ENCODE data around the gene KRTAP17-1.

The KRTAP17-1 gene

GRCh38 chr17:41322094-41322902 lies 6.8 kb upstream of the KRTAP17-1 start:
- peaks cover 8% of the 10 kb centered on the region; the same call in 1 of the 2 replicates for H3K9me3 ChIP-seq (ENCODE audit: control insufficient read depth, insufficient read depth, low read length)
- no peak overlapping the region for H3K4me3 ChIP-seq (ENCODE audit: low read depth, low read length)
- no peak overlapping the region for H3K27ac ChIP-seq (ENCODE audit: low read depth, low read length)
- H3K36me3 ChIP-seq (ENCODE audit: control insufficient read depth, insufficient read depth, low read length), result no peaks in the 10 kb centered on the region
- H3K27me3 ChIP-seq (ENCODE audit: control insufficient read depth, insufficient read depth, low read length), result no peaks in the 10 kb centered on the region
- H3K9ac ChIP-seq (ENCODE audit: low read depth, low read length), result no peak overlapping the region
- no peaks in the 10 kb centered on the region for H3K4me1 ChIP-seq (ENCODE audit: control insufficient read depth, insufficient read depth, low read length)

- Histone ChIP-seq H3K27ac (ENCODE audit: low read depth, low read length) (no peak overlapping the region), H3K9ac (ENCODE audit: low read depth, low read length) (no peak overlapping the region), H3K9me3 (ENCODE audit: control insufficient read depth, insufficient read depth, low read length) (peaks cover 8% of the 10 kb centered on the region; the same call in 1 of the 2 replicates), H3K27me3 (ENCODE audit: control insufficient read depth, insufficient read depth, low read length) (no peaks in the 10 kb centered on the region), H3K4me3 (ENCODE audit: low read depth, low read length) (no peak overlapping the region), H3K4me1 (ENCODE audit: control insufficient read depth, insufficient read depth, low read length) (no peaks in the 10 kb centered on the region), H3K36me3 (ENCODE audit: control insufficient read depth, insufficient read depth, low read length) (no peaks in the 10 kb centered on the region)
These were observed 2.7 kb upstream of the KRTAP17-1 start for GRCh38 chr17:41318231-41318630.

GRCh38 chr17:41315814-41316445 lies 420 bp upstream of the KRTAP17-1 start:
- Histone ChIP-seq H3K4me1 (ENCODE audit: control insufficient read depth, insufficient read depth, low read length) (no peaks in the 10 kb centered on the region), H3K9me3 (ENCODE audit: control insufficient read depth, insufficient read depth, low read length) (peaks cover 8% of the 10 kb centered on the region; the same call in 1 of the 2 replicates), H3K9ac (ENCODE audit: low read depth, low read length) (no peak overlapping the region), H3K36me3 (ENCODE audit: control insufficient read depth, insufficient read depth, low read length) (no peaks in the 10 kb centered on the region), H3K4me3 (ENCODE audit: low read depth, low read length) (no peak overlapping the region), H3K27me3 (ENCODE audit: control insufficient read depth, insufficient read depth, low read length) (no peaks in the 10 kb centered on the region), H3K27ac (ENCODE audit: low read depth, low read length) (no peak overlapping the region)

GRCh38 chr17:41311111-41311510 lies 4.4 kb downstream of the KRTAP17-1 start:
- H3K4me3 ChIP-seq (ENCODE audit: low read depth, low read length), result no peak overlapping the region
- no peaks in the 10 kb centered on the region for H3K9me3 ChIP-seq (ENCODE audit: control insufficient read depth, insufficient read depth, low read length)
- no peak overlapping the region for H3K27ac ChIP-seq (ENCODE audit: low read depth, low read length)
- no peaks in the 10 kb centered on the region for H3K36me3 ChIP-seq (ENCODE audit: control insufficient read depth, insufficient read depth, low read length)
- H3K4me1 ChIP-seq (ENCODE audit: control insufficient read depth, insufficient read depth, low read length), result no peaks in the 10 kb centered on the region
- H3K27me3 ChIP-seq (ENCODE audit: control insufficient read depth, insufficient read depth, low read length), result no peaks in the 10 kb centered on the region
- no peak overlapping the region for H3K9ac ChIP-seq (ENCODE audit: low read depth, low read length)

GRCh38 chr17:41308918-41309359 lies 6.6 kb downstream of the KRTAP17-1 start, which contains the start of gene KRTAP16-1:
Gene KRTAP16-1, minus strand, starts transcription at chr17:41309309. Its CDS starts 56 bp downstream, at chr17:41309253.
- Histone ChIP-seq H3K27me3 (ENCODE audit: control insufficient read depth, insufficient read depth, low read length) (no peaks in the 10 kb centered on the region), H3K9ac (ENCODE audit: low read depth, low read length) (no peak within 1 kb of the TSS), H3K9me3 (ENCODE audit: control insufficient read depth, insufficient read depth, low read length) (no peaks in the 10 kb centered on the region), H3K4me1 (ENCODE audit: control insufficient read depth, insufficient read depth, low read length) (no peaks in the 10 kb centered on the region), H3K36me3 (ENCODE audit: control insufficient read depth, insufficient read depth, low read length) (no peaks in the 10 kb centered on the region), H3K4me3 (ENCODE audit: low read depth, low read length) (no peak within 1 kb of the TSS), H3K27ac (ENCODE audit: low read depth, low read length) (no peak within 1 kb of the TSS)

- Histone ChIP-seq H3K9ac (ENCODE audit: low read depth, low read length) (no peak overlapping the region), H3K4me3 (ENCODE audit: low read depth, low read length) (no peak overlapping the region), H3K27me3 (ENCODE audit: control insufficient read depth, insufficient read depth, low read length) (no peaks in the 10 kb centered on the region), H3K4me1 (ENCODE audit: control insufficient read depth, insufficient read depth, low read length) (no peaks in the 10 kb centered on the region), H3K36me3 (ENCODE audit: control insufficient read depth, insufficient read depth, low read length) (no peaks in the 10 kb centered on the region), H3K9me3 (ENCODE audit: control insufficient read depth, insufficient read depth, low read length) (no peaks in the 10 kb centered on the region), H3K27ac (ENCODE audit: low read depth, low read length) (no peak overlapping the region)
These were observed 7.1 kb downstream of the KRTAP17-1 start for GRCh38 chr17:41308251-41308917.

- no peak overlapping the region for H3K9ac ChIP-seq (ENCODE audit: low read depth, low read length)
- H3K27me3 ChIP-seq (ENCODE audit: control insufficient read depth, insufficient read depth, low read length), result no peaks in the 10 kb centered on the region
- no peaks in the 10 kb centered on the region for H3K9me3 ChIP-seq (ENCODE audit: control insufficient read depth, insufficient read depth, low read length)
- no peak overlapping the region for H3K27ac ChIP-seq (ENCODE audit: low read depth, low read length)
- H3K36me3 ChIP-seq (ENCODE audit: control insufficient read depth, insufficient read depth, low read length), result no peaks in the 10 kb centered on the region
- H3K4me1 ChIP-seq (ENCODE audit: control insufficient read depth, insufficient read depth, low read length), result no peaks in the 10 kb centered on the region
- no peak overlapping the region for H3K4me3 ChIP-seq (ENCODE audit: low read depth, low read length)
These were observed 7.9 kb downstream of the KRTAP17-1 start for GRCh38 chr17:41307647-41308046.

GRCh38 chr17:41304091-41304490 lies 11.4 kb downstream of the KRTAP17-1 start:
- H3K4me1 ChIP-seq (ENCODE audit: control insufficient read depth, insufficient read depth, low read length), result no peaks in the 10 kb centered on the region
- H3K9me3 ChIP-seq (ENCODE audit: control insufficient read depth, insufficient read depth, low read length), result no peaks in the 10 kb centered on the region
- H3K4me3 ChIP-seq (ENCODE audit: low read depth, low read length), result no peak overlapping the region
- H3K27me3 ChIP-seq (ENCODE audit: control insufficient read depth, insufficient read depth, low read length), result no peaks in the 10 kb centered on the region
- no peaks in the 10 kb centered on the region for H3K36me3 ChIP-seq (ENCODE audit: control insufficient read depth, insufficient read depth, low read length)
- H3K9ac ChIP-seq (ENCODE audit: low read depth, low read length), result no peak overlapping the region
- H3K27ac ChIP-seq (ENCODE audit: low read depth, low read length), result no peak overlapping the region

- Histone ChIP-seq H3K27me3 (ENCODE audit: control insufficient read depth, insufficient read depth, low read length) (no peaks in the 10 kb centered on the region), H3K36me3 (ENCODE audit: control insufficient read depth, insufficient read depth, low read length) (no peaks in the 10 kb centered on the region), H3K4me1 (ENCODE audit: control insufficient read depth, insufficient read depth, low read length) (no peaks in the 10 kb centered on the region), H3K27ac (ENCODE audit: low read depth, low read length) (no peak overlapping the region), H3K4me3 (ENCODE audit: low read depth, low read length) (no peak overlapping the region), H3K9ac (ENCODE audit: low read depth, low read length) (no peak overlapping the region), H3K9me3 (ENCODE audit: control insufficient read depth, insufficient read depth, low read length) (no peaks in the 10 kb centered on the region)
These were observed 12.5 kb downstream of the KRTAP17-1 start for GRCh38 chr17:41302981-41303380.

GRCh38 chr17:41301916-41302901 lies 13.3 kb downstream of the KRTAP17-1 start, which contains the start of gene KRTAP29-1:
Gene KRTAP29-1, minus strand, starts transcription at chr17:41302851. Its CDS starts 0 bp downstream, at chr17:41302851.
- no peak within 1 kb of the TSS for H3K27ac ChIP-seq (ENCODE audit: low read depth, low read length)
- H3K9ac ChIP-seq (ENCODE audit: low read depth, low read length), result no peak within 1 kb of the TSS
- no peaks in the 10 kb centered on the region for H3K9me3 ChIP-seq (ENCODE audit: control insufficient read depth, insufficient read depth, low read length)
- H3K4me3 ChIP-seq (ENCODE audit: low read depth, low read length), result no peak within 1 kb of the TSS
- H3K27me3 ChIP-seq (ENCODE audit: control insufficient read depth, insufficient read depth, low read length), result no peaks in the 10 kb centered on the region
- H3K4me1 ChIP-seq (ENCODE audit: control insufficient read depth, insufficient read depth, low read length), result no peaks in the 10 kb centered on the region
- H3K36me3 ChIP-seq (ENCODE audit: control insufficient read depth, insufficient read depth, low read length), result no peaks in the 10 kb centered on the region

Measured in HUES48 (cell line).